ENCODE measurements around the gene RIPPLY2. TPM values are rescaled to one million over a fixed set of nuclear protein-coding genes. Genes with fewer than 3 reads are reported as not detected.

Gene RIPPLY2
- total and polyA plus RNA-seq, 2 donors (not counting 3 experiments of a cell fraction or from before 2014, with no cell fraction given), result 0.25 to 0.53 TPM

DNA sequence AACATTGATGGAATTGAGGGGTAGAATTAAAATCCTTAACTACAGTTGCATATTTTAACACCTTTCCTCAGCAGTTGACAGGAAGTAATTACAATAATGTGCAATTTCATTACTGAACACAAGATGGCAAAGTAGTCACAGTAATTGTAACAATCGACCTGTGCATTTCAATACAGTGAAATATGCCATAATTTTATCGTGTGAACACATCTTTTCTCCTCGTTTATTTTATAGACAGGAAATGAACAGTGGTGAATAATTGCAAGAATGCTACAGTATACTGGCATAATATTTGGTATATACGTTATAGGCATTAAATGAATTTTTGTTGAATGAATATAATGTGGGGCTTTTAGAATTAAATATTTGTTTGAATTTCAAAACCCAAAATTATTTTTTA is 31.4 kb downstream of the RIPPLY2 start:
- no TSS peak for BruUV-seq (replicated peaks)
- H4K20me1 ChIP-seq (replicated peaks; ENCODE audit: control insufficient read depth, extremely low read depth, insufficient read depth, low read length), result no peaks in the 10 kb centered on the region
- peak; percentile 84 for DNase-seq (ENCODE audit: low read depth, low spot score)
- no peaks in the 10 kb centered on the region for H3K9me3 ChIP-seq (replicated peaks; ENCODE audit: control insufficient read depth, insufficient read depth, low read length)
- CTCF ChIA-PET, result interaction anchor here (0.7 to 2.7 kb wide), 6 partner anchors 269 to 344 kb away, joined by 3 to 18 read pairs (median 10); partner anchors contain the start of gene CEP162
- no peaks in the 10 kb centered on the region for H3K79me2 ChIP-seq (ENCODE audit: control insufficient read depth, insufficient read depth, low read length)
- peak overlapping the region; percentile 55 for H3K4me2 ChIP-seq (ENCODE audit: insufficient read depth, low read length)
- FAIRE-seq, result peak; percentile 87
- no peaks in the 10 kb centered on the region for H3K36me3 ChIP-seq (ENCODE audit: control insufficient read depth in 2 of 2, extremely low read depth in 1 of 2, insufficient read depth in 2 of 2, low read length in 2 of 2)
- no peak overlapping the region for H3K27ac ChIP-seq (ENCODE audit: insufficient read depth, low read depth, low read length)
- TF ChIP-seq POLR2A (IDR thresholded peaks at IDR 0.05; ENCODE audit: low read depth, low read length), result no peak
- TF ChIP-seq FOS (IDR thresholded peaks at IDR 0.05; ENCODE audit: borderline replicate concordance, insufficient read depth, low read length), result no peak
- TF ChIP-seq CTCF (IDR thresholded peaks at IDR 0.05; ENCODE audit: extremely low read depth in 1 of 2, insufficient read depth in 1 of 2, low read depth in 1 of 2, low read length in 2 of 2), result peak; percentile 41 to 59
- peak; percentile 39 for TF ChIP-seq JUN (IDR thresholded peaks at IDR 0.05; ENCODE audit: borderline replicate concordance, insufficient read depth, insufficient read length, low read depth)
- no peak for TF ChIP-seq MAX (IDR thresholded peaks at IDR 0.05; ENCODE audit: insufficient read depth, insufficient read length)
- no peak for TF ChIP-seq MYC (IDR thresholded peaks at IDR 0.05; ENCODE audit: low read depth, low read length)
- TF ChIP-seq GATA2 (IDR thresholded peaks at IDR 0.05; ENCODE audit: insufficient read depth, insufficient read length, low read depth, low read length), result peak; percentile 61
- TF ChIP-seq POLR2AphosphoS5 (IDR thresholded peaks at IDR 0.05; ENCODE audit: insufficient read depth, low read depth, low read length), result no peak
- H3K4me3 ChIP-seq (replicated peaks in 1 of 3; ENCODE audit: insufficient read depth in 1 of 3, low read depth in 1 of 3, low read length in 3 of 3), result no peak overlapping the region
- POLR2A ChIA-PET, result no interaction called here
- no peak overlapping the region for H2AFZ ChIP-seq (ENCODE audit: low read depth, low read length)
- no peaks in the 10 kb centered on the region for H3K27me3 ChIP-seq (ENCODE audit: control insufficient read depth in 2 of 2, insufficient read depth in 2 of 2, low read length in 2 of 2)
- peaks cover 9% of the 10 kb centered on the region for H3K4me1 ChIP-seq (ENCODE audit: control insufficient read depth, extremely low read depth, insufficient read depth, low read length)
- intact Hi-C loops (cut with micrococcal nuclease), result loop anchor here (1.0 to 10.0 kb wide), 10 partner anchors 142 to 1440 kb away; partner anchors contain the start of gene CEP162
- dilution Hi-C loops (cut with MboI; ENCODE audit: extremely low pct_ligation_motif_present, low sequenced_read_pairs), result no loop called here
- no peaks in the 10 kb centered on the region for H3K9me1 ChIP-seq (replicated peaks; ENCODE audit: control insufficient read depth, extremely low read depth, insufficient read depth, low read length)
- no peak overlapping the region for H3K9ac ChIP-seq (replicated peaks; ENCODE audit: extremely low read depth, insufficient read depth, low read length)
